ENCODE measurements around the gene COLEC11. TPM values are rescaled to one million over a fixed set of nuclear protein-coding genes. Genes with fewer than 3 reads are reported as not detected.
"Not testable (repeated sequence)": the region's sequence is repeated elsewhere in the genome, so short reads cannot be mapped to it uniquely, and the experiment has no call there.

Gene COLEC11
- total RNA-seq, 2 experiments from 2014 or later, result 0.23 to 0.32 TPM

- ATAC-seq; H3K4me1 Mint-ChIP-seq; CTCF ChIA-PET; DNase-seq; H3K36me3 Mint-ChIP-seq; H3K27ac Mint-ChIP-seq; H3K27me3 Mint-ChIP-seq; H3K4me3 Mint-ChIP-seq; H3K9me3 Mint-ChIP-seq (ENCODE audit: low read depth): not testable (repeated sequence)
Measured at GRCh38 chr2:3614743-3615142, 19.8 kb downstream of the COLEC11 start.

- H3K4me3 Mint-ChIP-seq; H3K36me3 Mint-ChIP-seq; ATAC-seq; H3K4me1 Mint-ChIP-seq; H3K27ac Mint-ChIP-seq; H3K27me3 Mint-ChIP-seq; CTCF ChIA-PET; H3K9me3 Mint-ChIP-seq (ENCODE audit: low read depth): not testable (repeated sequence)
- peak; percentile 18 for DNase-seq
Measured at GRCh38 chr2:3615541-3616200, 20.8 kb downstream of the COLEC11 start.

- H3K27ac Mint-ChIP-seq; DNase-seq; H3K27me3 Mint-ChIP-seq; H3K4me1 Mint-ChIP-seq; H3K9me3 Mint-ChIP-seq (ENCODE audit: low read depth); H3K4me3 Mint-ChIP-seq; H3K36me3 Mint-ChIP-seq; ATAC-seq; CTCF ChIA-PET: not testable (repeated sequence)
Measured at GRCh38 chr2:3616435-3617197, 21.7 kb downstream of the COLEC11 start.

- CTCF ChIA-PET, result no interaction called here
- H3K4me1 Mint-ChIP-seq, result no peaks in the 10 kb centered on the region
- no peak overlapping the region for H3K4me3 Mint-ChIP-seq
- no peaks in the 10 kb centered on the region for H3K36me3 Mint-ChIP-seq
- DNase-seq (peak; percentile 26), ATAC-seq (no peak)
- peaks cover 6% of the 10 kb centered on the region for H3K27me3 Mint-ChIP-seq
- peaks cover 2% of the 10 kb centered on the region for H3K9me3 Mint-ChIP-seq (ENCODE audit: low read depth)
- no peak overlapping the region for H3K27ac Mint-ChIP-seq
Measured at GRCh38 chr2:3617198-3617890, 22.4 kb downstream of the COLEC11 start.

- Mint-ChIP-seq H3K4me3 (no peak overlapping the region), H3K27me3 (peaks cover 7% of the 10 kb centered on the region), H3K27ac (no peak overlapping the region), H3K36me3 (no peaks in the 10 kb centered on the region), H3K4me1 (no peaks in the 10 kb centered on the region), H3K9me3 (ENCODE audit: low read depth) (peaks cover 2% of the 10 kb centered on the region)
- ATAC-seq, result no peak
- CTCF ChIA-PET, result no interaction called here
- no peak for DNase-seq
Measured at GRCh38 chr2:3618367-3618766, 23.5 kb downstream of the COLEC11 start.

- Mint-ChIP-seq H3K4me3 (no peak overlapping the region), H3K4me1 (no peaks in the 10 kb centered on the region), H3K36me3 (no peaks in the 10 kb centered on the region), H3K27ac (no peak overlapping the region), H3K27me3 (peaks cover 11% of the 10 kb centered on the region), H3K9me3 (ENCODE audit: low read depth) (peaks cover 2% of the 10 kb centered on the region)
- no peak for ATAC-seq
- CTCF ChIA-PET, result no interaction called here
- no peak for DNase-seq
Measured at GRCh38 chr2:3619033-3619432, 24.1 kb downstream of the COLEC11 start.

- H3K9me3 Mint-ChIP-seq (ENCODE audit: low read depth); H3K4me1 Mint-ChIP-seq; H3K36me3 Mint-ChIP-seq; H3K27ac Mint-ChIP-seq; H3K4me3 Mint-ChIP-seq; CTCF ChIA-PET; DNase-seq; ATAC-seq: not testable (repeated sequence)
- peaks cover 11% of the 10 kb centered on the region for H3K27me3 Mint-ChIP-seq
Measured at GRCh38 chr2:3619661-3620060, 24.7 kb downstream of the COLEC11 start.

GRCh38 chr2:3620834-3621233 lies 25.9 kb downstream of the COLEC11 start:
- Mint-ChIP-seq H3K4me1 (no peaks in the 10 kb centered on the region), H3K36me3 (no peaks in the 10 kb centered on the region), H3K27ac (no peak overlapping the region), H3K4me3 (no peak overlapping the region), H3K27me3 (peaks cover 11% of the 10 kb centered on the region), H3K9me3 (ENCODE audit: low read depth) (no peaks in the 10 kb centered on the region)
- no peak for ATAC-seq
- CTCF ChIA-PET, result no interaction called here
- no peak for DNase-seq

- CTCF ChIA-PET, result no interaction called here
- no peaks in the 10 kb centered on the region for H3K9me3 Mint-ChIP-seq (ENCODE audit: low read depth)
- H3K36me3 Mint-ChIP-seq, result no peaks in the 10 kb centered on the region
- H3K27me3 Mint-ChIP-seq, result peaks cover 11% of the 10 kb centered on the region
- H3K4me3 Mint-ChIP-seq, result no peak overlapping the region
- no peaks in the 10 kb centered on the region for H3K4me1 Mint-ChIP-seq
- no peak overlapping the region for H3K27ac Mint-ChIP-seq
- DNase-seq, result no peak
- ATAC-seq, result no peak
Measured at GRCh38 chr2:3622967-3623366, 28.1 kb downstream of the COLEC11 start.

GRCh38 chr2:3624059-3624794 lies 29.3 kb downstream of the COLEC11 start:
- Mint-ChIP-seq H3K27me3 (peaks cover 7% of the 10 kb centered on the region), H3K4me3 (no peak overlapping the region), H3K9me3 (ENCODE audit: low read depth) (no peaks in the 10 kb centered on the region), H3K4me1 (no peaks in the 10 kb centered on the region), H3K36me3 (no peaks in the 10 kb centered on the region), H3K27ac (no peak overlapping the region)
- ATAC-seq (no peak), DNase-seq (peak; percentile 12)
- CTCF ChIA-PET, result no interaction called here

- H3K27ac Mint-ChIP-seq, result no peak overlapping the region
Measured at GRCh38 chr2:3625186-3625585, 30.3 kb downstream of the COLEC11 start.

GRCh38 chr2:3626118-3626811 lies 31.4 kb downstream of the COLEC11 start:
- ATAC-seq, result no peak
- H3K36me3 Mint-ChIP-seq, result no peaks in the 10 kb centered on the region
- no peak overlapping the region for H3K27ac Mint-ChIP-seq
- DNase-seq, result peak; percentile 16
- no peak overlapping the region for H3K4me3 Mint-ChIP-seq
- CTCF ChIA-PET, result no interaction called here
- peaks cover 5% of the 10 kb centered on the region for H3K27me3 Mint-ChIP-seq
- H3K4me1 Mint-ChIP-seq, result no peaks in the 10 kb centered on the region
- no peaks in the 10 kb centered on the region for H3K9me3 Mint-ChIP-seq (ENCODE audit: low read depth)

More at GRCh38 chr2:3625186-3625585, 30.3 kb downstream of the COLEC11 start:
- peak; percentile 22 for DNase-seq
- no peaks in the 10 kb centered on the region for H3K4me1 Mint-ChIP-seq
- no peak overlapping the region for H3K4me3 Mint-ChIP-seq
- H3K9me3 Mint-ChIP-seq (ENCODE audit: low read depth), result no peaks in the 10 kb centered on the region
- ATAC-seq, result no peak
- H3K27me3 Mint-ChIP-seq, result peaks cover 6% of the 10 kb centered on the region
- no peaks in the 10 kb centered on the region for H3K36me3 Mint-ChIP-seq
- CTCF ChIA-PET, result no interaction called here

Measured in activated CD8-positive, alpha-beta memory T cell treated with anti-CD3 and anti-CD28 coated beads, Interleukin-2, amount 10 ng/mL, durations not matched to agents 7 days and 5 days (primary cell).